Endothelial cell of umbilical vein (primary cell): Measurements from ENCODE around the gene ERN2.

Experiments
- CTCF ChIP-seq, 2 donors: IDR thresholded peaks; 1 replicate in 1 of 2; 2 replicates in 1 of 2; pipeline ENCODE4 v1.5.1; 2011; ENCODE audit warnings: low read length in 2 of 2, mild to moderate bottlenecking in 2 of 2, moderate library complexity in 2 of 2, control low read depth in 1 of 2, inconsistent platforms in 1 of 2, low read depth in 1 of 2; ENCODE audit not compliant: insufficient read depth in 1 of 2; ENCODE audit errors: extremely low read depth in 1 of 2
- EZH2 ChIP-seq: IDR thresholded peaks from 2 replicates; pipeline ENCODE4 v1.6.1; 2012; ENCODE audit warnings: borderline replicate concordance, low read depth, mild to moderate bottlenecking, moderate library complexity, low read length, inconsistent platforms; ENCODE audit not compliant: severe bottlenecking
- FOS ChIP-seq: IDR thresholded peaks from 2 replicates; pipeline ENCODE4 v1.6.1; 2011; ENCODE audit warnings: mild to moderate bottlenecking, low read length, moderate library complexity, borderline replicate concordance; ENCODE audit not compliant: insufficient read depth
- JUN ChIP-seq: IDR thresholded peaks from 2 replicates; pipeline ENCODE4 v1.6.1; 2011; ENCODE audit warnings: borderline replicate concordance, low read depth; ENCODE audit not compliant: insufficient read length, insufficient read depth
- MAX ChIP-seq: IDR thresholded peaks from 2 replicates; pipeline ENCODE4 v1.6.1; 2011; ENCODE audit not compliant: insufficient read depth, insufficient read length
- MYC ChIP-seq: IDR thresholded peaks from one replicate; pipeline ENCODE4 v1.6.1; 2011; ENCODE audit warnings: mild to moderate bottlenecking, low read depth, low read length
- POLR2A ChIP-seq: IDR thresholded peaks from 2 replicates; pipeline ENCODE4 v1.6.1; 2012; ENCODE audit warnings: low read depth, mild to moderate bottlenecking, control low read depth, low read length
- POLR2AphosphoS5 ChIP-seq: IDR thresholded peaks from 2 replicates; pipeline ENCODE4 v1.6.1; 2012; ENCODE audit warnings: low read depth, mild to moderate bottlenecking, control low read depth, low read length, moderate library complexity; ENCODE audit not compliant: insufficient read depth

GRCh38 chr16:23753908-23754593 is 41.0 kb upstream of the ERN2 start:
- no peak for TF ChIP-seq CTCF (IDR thresholded peaks at IDR 0.05; ENCODE audit: extremely low read depth in 1 of 2, insufficient read depth in 1 of 2, low read depth in 1 of 2, low read length in 2 of 2)
- no peak for TF ChIP-seq POLR2AphosphoS5
- no peak for TF ChIP-seq MYC
- no peak for TF ChIP-seq POLR2A
- no peak for TF ChIP-seq EZH2
- no peak for TF ChIP-seq MAX
- TF ChIP-seq JUN, result no peak
- TF ChIP-seq FOS, result no peak
